Effector CD8-positive, alpha-beta T cell (primary cell): ENCODE results near the gene PROM2.

Source experiments
- DNase-seq: peaks from one replicate; lab custom pipeline; 2025; lab: John Stamatoyannopoulos, UW

Gene PROM2

DNA sequence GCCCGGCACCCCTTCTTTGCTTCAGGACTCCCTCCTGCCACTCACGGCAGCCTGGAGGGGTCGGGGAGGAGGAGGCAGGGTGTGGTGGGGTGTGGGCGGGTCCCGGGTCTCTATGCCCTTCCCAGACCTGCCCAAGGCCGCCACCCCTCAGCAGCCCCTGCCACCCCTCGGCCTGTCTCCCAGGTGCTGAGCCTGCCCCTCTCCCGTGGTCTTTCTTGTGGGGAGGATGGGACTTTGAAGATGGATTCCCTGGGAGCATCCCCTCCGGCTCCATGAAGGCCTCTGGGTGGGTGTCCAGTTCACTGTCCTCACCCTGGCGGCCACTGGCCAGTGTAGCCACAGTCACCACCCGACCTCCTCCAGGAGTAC is 46.1 kb downstream of the PROM2 start:
- DNase-seq: no peak

DNA sequence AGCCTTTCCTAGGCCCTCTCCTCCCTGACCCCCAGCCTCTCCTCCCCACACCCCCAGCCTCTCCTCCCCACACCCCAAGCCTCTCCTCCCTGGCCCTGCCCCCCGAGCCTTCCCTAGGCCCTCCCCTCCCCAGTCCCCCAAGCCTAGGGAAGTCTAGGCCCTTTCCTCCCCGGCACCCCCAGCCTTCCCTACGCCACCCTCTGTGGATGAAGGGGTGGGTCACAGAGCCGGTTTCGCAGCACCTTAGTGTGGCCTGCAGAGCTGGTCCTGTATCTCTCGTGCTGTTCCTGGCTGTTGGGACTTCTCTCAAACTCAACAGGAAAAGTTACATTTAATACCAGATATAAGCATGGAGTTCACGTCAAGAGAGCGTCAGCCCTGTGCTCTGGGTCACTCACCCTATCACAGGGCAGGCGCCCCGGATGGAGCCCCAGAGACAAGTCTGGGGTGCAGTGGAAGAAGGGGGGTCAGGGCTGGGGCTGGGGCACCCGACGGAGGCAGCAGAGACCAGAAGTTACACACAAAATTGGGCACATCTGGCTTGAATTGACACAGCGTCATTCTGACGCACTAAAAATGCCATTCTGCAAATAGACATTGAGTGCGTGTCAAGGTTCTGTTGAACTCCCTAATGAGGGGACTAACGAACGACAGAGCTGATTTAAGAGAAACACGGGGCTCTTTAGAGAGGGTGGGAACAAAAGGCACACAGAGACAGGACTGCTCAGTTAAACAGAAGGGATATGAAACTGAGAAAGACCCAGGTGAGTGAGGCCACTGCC is 46.9 kb downstream of the PROM2 start:
- DNase-seq: no peak

- no peak for DNase-seq
Observed at GRCh38 chr2:95323347-95324155, 49.3 kb downstream of the PROM2 start.

DNA sequence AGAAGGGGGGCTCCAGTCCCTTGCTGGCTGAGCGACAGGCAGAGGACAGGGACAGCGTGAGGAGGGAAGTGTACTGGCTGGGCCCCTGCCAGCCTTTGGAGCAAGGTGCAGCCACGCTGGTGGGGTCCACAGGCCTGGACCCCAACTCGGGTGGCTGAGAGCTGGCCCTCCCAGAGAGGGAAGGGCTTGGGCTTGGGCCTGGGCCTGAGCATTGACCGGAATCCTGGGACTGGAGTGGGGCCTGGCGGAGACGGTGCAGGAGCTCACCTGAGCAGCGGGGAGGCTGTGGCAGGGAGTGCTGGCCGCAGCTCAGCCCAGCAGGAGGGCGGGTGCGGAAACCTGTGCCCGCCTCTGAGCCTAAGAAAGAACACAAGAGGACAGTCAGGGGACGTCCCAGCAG is 50.8 kb downstream of the PROM2 start:
- DNase-seq: no peak

- DNase-seq: no peak
Observed at GRCh38 chr2:95325590-95326432, 51.6 kb downstream of the PROM2 start.

GRCh38 chr2:95326433-95327140 is 52.3 kb downstream of the PROM2 start:
- no peak for DNase-seq

DNA sequence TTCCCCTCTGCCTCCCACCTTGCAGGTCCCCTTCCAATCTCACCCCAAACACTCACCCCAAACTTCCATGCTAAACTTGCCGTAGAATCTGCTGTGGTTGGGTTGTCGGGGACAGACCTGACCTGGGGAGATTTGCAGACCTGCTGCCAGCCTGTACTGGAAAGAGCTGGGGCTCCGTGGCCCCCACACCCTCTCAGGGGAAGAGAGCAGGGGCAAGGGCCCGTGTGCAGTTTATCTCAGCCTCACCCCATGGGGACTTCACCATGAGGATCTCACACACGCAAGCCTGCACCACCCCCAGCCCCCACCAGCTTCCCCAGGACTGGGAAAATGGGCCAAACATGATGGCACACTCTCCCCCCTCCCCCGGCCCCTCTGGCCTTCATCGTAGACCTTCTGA is 53.6 kb downstream of the PROM2 start:
- DNase-seq: no peak

DNA sequence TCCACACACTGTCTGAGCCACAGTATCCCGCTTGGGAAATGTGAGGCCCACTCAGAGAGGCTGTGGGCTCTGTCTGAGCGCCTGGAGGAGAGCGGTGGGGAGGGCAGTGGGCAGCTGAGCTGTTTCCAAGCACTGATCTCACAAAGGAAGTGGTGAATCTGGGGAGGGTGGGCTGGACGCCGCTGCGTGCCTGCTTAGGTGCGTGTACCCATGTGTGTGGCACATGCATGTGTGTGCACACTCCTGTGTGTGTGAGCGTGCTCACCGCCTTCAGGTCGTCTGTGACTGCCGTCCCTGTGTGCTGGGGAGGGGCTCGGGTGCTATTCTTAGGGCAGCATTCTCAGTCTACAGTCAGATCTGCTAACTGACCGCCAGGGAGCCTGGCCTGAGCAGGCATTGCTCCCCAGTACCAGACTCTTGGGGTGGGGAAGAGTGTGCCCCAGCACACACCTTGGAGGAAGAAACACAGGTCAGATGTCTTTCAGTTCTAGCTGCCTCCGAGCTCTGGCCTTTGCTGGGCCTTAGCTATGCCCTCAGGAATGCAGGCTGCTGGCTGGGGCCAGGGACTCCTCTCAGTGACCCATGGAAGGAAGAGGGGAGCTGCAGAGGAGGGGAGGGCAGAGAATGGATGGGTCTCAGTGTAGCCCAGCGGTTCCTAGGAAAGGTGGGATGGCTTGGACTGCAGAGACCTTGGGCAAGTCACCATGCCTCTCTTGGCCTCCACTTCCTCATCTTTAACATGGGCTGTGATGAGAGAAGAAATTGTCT is 54.3 kb downstream of the PROM2 start:
- no peak for DNase-seq

- DNase-seq: no peak
Observed at GRCh38 chr2:95329401-95329800, 55.2 kb downstream of the PROM2 start.

DNA sequence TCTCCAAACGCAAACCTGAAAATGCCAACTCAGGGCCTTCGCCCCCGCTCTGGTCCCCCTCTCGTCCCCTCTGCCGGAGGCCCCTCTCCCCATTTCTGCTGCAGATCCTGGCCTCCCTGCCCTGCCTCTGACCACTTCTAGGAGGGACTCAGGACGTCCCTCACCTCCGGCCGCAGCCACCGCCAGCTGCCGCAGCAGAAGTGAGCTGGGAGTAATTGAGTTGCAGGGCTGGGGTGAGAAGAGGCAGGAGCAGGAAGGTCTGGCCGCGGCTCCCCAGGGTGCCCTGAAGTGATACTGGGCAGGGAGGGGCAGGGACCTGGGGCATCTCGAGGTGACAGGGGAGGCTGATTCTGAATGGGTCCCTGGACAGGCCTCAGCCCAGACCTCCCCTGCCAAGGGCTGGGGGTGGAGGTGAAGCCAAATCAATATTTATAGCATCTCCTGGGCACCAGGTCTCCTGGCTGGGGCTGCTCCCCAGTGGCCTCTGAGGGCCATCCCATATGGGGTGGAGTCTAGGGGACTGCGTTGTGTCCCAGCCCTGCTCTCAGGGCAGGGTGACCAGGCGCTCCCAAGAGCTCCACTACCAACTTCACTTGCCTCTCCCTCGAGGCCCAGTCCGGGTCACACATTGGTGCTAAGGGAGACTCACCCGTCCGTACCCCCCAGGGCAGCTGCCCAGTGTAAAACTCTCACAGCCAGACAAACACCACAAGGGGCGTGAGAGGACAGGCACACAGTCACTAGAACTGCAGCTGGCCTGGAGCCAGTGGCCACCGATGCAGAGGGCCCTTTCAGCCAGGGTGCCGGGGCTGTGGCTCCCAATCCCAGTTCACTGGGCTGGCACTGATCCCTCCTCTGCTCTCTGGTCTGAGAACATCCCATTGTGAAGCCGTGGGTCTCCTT is 55.9 kb downstream of the PROM2 start:
- no peak for DNase-seq

DNA sequence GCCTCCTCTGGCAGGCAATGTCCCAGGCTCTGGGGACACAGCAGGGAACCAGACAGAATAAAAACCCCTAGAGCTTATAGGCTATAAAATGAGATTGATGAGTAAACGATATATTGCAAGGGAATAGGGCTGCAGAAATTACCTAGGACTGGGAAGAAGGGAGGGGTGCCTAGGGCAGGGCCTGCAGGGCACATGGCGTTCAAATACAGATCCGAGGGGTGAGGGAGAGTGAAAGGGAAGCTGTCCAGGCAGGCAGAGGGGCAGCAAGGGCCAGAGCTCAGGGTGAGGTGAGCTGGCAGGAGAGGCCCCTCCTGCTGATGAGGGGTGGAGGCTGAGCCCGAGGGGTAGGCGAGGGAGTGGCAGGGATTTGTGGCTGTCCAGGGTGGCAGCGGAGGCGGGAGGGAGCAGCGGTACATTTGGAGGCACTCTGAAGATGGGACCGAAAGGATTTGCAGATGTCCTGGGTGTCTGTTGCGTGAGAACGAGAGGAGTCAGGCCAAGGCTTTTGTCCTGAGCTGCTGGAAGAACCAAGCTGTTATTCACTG is 56.6 kb downstream of the PROM2 start:
- no peak for DNase-seq

GRCh38 chr2:95331606-95332005 is 57.4 kb downstream of the PROM2 start:
- DNase-seq: no peak

DNA sequence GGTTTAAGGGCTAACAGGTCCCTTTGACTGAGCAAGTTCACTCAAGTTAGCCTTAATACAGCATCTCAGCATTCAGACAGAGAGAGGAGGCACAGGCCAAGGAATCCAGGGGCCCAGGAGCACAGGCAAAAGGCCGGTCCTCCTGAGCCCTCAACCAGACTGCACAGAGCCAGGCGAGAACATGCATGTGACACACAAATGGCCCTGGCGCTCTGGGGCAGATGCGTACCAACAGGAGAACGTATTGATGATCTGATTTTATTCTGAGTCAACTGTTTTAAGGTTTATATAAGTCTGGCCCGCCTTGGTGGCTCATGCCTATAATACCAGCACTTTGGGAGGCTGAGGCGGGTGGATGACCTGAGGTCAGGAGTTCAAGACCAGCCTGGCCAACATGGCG is 57.8 kb downstream of the PROM2 start:
- DNase-seq: no peak

GRCh38 chr2:95333056-95333455 is 58.8 kb downstream of the PROM2 start:
- DNase-seq: no peak

DNA sequence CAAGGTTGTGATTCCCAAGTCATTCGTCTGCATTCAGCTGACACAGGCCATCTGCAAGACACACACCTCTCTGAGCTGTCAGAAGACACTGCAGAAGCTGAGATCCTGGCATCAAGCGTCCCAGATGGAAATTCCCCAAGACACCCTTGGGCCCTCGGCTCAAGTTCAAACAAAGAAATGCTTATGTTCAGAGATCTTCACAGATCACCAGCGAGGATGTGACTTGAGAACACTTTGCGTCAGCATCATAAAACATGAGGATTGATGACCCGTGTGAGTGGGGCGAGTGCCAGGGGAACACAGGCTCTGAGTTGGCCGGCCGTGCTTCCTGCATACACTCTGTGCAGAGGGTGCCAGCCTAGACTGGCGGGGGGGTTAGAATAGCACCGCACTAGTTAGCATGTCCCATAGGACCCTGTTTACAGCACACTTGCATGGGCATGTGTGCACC is 59.7 kb downstream of the PROM2 start:
- no peak for DNase-seq

GRCh38 chr2:95334916-95335641 is 60.8 kb downstream of the PROM2 start:
- no peak for DNase-seq

- DNase-seq: no peak
Observed at GRCh38 chr2:95336406-95336805, 62.2 kb downstream of the PROM2 start.

GRCh38 chr2:95337829-95338228 is 63.6 kb downstream of the PROM2 start:
- DNase-seq: no peak
